GM23248 (cell line): ENCODE data around the gene MYORG. TPM values are rescaled to one million over a fixed set of nuclear protein-coding genes. Genes with fewer than 3 reads are reported as not detected.

ENCODE experiments used
- DNase-seq: peaks from one replicate; pipeline ENCODE4 v3.0.0-alpha.2; 2015
- H2AFZ ChIP-seq: fragments of 200-600 bp; sonication (generic); 2 replicates; pipeline ENCODE4 v1.6.1; 2016; ENCODE audit warnings: antibody characterized with exemption
- H3F3A ChIP-seq: fragments of 200-600 bp; sonication (generic); 2 replicates; pipeline ENCODE4 v1.6.1; 2016; ENCODE audit warnings: mild to moderate bottlenecking, antibody characterized with exemption, mixed run types; ENCODE audit not compliant: insufficient read depth
- H3K27ac ChIP-seq: fragments of 200-600 bp; sonication (generic); 2 replicates; pipeline ENCODE4 v1.5.1; 2016; ENCODE audit warnings: mild to moderate bottlenecking
- H3K27me3 ChIP-seq: fragments of 200-600 bp; sonication (generic); replicated peaks from 2 replicates; pipeline ENCODE4 v1.6.1; 2016; ENCODE audit warnings: mild to moderate bottlenecking; ENCODE audit not compliant: insufficient read depth
- H3K36me3 ChIP-seq: fragments of 200-600 bp; sonication (generic); 2 replicates; pipeline ENCODE4 v1.6.1; 2016; ENCODE audit warnings: low read depth, mild to moderate bottlenecking
- H3K4me1 ChIP-seq: fragments of 200-600 bp; sonication (generic); 2 replicates; pipeline ENCODE4 v1.6.1; 2016; ENCODE audit warnings: mild to moderate bottlenecking; ENCODE audit not compliant: insufficient read depth
- H3K4me2 ChIP-seq: fragments of 200-600 bp; sonication (generic); one replicate; pipeline ENCODE4 v1.6.1; 2016; ENCODE audit warnings: mild to moderate bottlenecking; ENCODE audit not compliant: unreplicated experiment
- H3K4me3 ChIP-seq: fragments of 200-600 bp; sonication (generic); 2 replicates; pipeline ENCODE4 v1.5.1; 2016; ENCODE audit warnings: mild to moderate bottlenecking
- H3K79me2 ChIP-seq: fragments of 200-600 bp; sonication (generic); 2 replicates; pipeline ENCODE4 v1.6.1; 2016; ENCODE audit warnings: mild to moderate bottlenecking; ENCODE audit not compliant: insufficient read depth
- H3K9ac ChIP-seq: fragments of 200-600 bp; sonication (generic); 2 replicates; pipeline ENCODE4 v1.6.1; 2016; ENCODE audit warnings: mild to moderate bottlenecking
- H3K9me2 ChIP-seq: fragments of 200-600 bp; sonication (generic); 2 replicates; pipeline ENCODE4 v1.6.1; 2016; ENCODE audit warnings: mixed run types, mild to moderate bottlenecking, moderate library complexity; ENCODE audit not compliant: insufficient read depth
- H3K9me3 ChIP-seq: fragments of 200-600 bp; sonication (generic); one replicate; pipeline ENCODE4 v1.6.1; 2017; ENCODE audit warnings: low read depth
- H4K20me1 ChIP-seq: fragments of 200-600 bp; sonication (generic); 2 replicates; pipeline ENCODE4 v1.6.0; 2016; ENCODE audit not compliant: insufficient read depth
- EZH2 ChIP-seq: fragments of 200-600 bp; sonication (generic); IDR thresholded peaks from 2 replicates; pipeline ENCODE4 v1.6.1; 2018; ENCODE audit warnings: antibody characterized with exemption, mild to moderate bottlenecking; ENCODE audit not compliant: insufficient read depth, poor library complexity, severe bottlenecking
- EZH2phosphoT487 ChIP-seq: fragments of 200-600 bp; sonication (generic); IDR thresholded peaks from 2 replicates; pipeline ENCODE4 v1.6.1; 2018; ENCODE audit warnings: antibody characterized with exemption, moderate library complexity, mild to moderate bottlenecking, low read depth; ENCODE audit not compliant: insufficient read depth
- WGBS, 2 experiments: methylation state at CpG; one replicate each; pipeline ENCODE4 v1.1.6; 2015 to 2017; ENCODE audit warnings: low lambda C conversion rate in 2 of 2, low coverage in 1 of 2; ENCODE audit errors: missing lambda C conversion rate in 2 of 2; 5-methylcytosine and 5-hydroxymethylcytosine counted together
- in situ Hi-C: fragments of 300-500 bp; cut with MboI; formaldehyde crosslinking; loops from 2 replicates; pipeline ENCODE4 v1.15.0; 2020
- polyA plus RNA-seq: library from polyadenylated mRNA; unstranded; fragments of >200 nt; fragmentation: Nextera tagmentation; extraction: Ambion mirVana; gene quantifications from 2 replicates; pipeline ENCODE4 v1.2.1, GENCODE V29; 2016
- total RNA-seq: library from RNA; depleted of rRNA; stranded (reverse); fragments of >200 nt; shearing (Covaris generic); gene quantifications from 2 replicates; pipeline ENCODE4 v1.2.3, GENCODE V29; 2014

The MYORG gene
- total and polyA plus RNA-seq, 2 experiments from 2014 or later, result 0.73 to 1.1 TPM

DNA sequence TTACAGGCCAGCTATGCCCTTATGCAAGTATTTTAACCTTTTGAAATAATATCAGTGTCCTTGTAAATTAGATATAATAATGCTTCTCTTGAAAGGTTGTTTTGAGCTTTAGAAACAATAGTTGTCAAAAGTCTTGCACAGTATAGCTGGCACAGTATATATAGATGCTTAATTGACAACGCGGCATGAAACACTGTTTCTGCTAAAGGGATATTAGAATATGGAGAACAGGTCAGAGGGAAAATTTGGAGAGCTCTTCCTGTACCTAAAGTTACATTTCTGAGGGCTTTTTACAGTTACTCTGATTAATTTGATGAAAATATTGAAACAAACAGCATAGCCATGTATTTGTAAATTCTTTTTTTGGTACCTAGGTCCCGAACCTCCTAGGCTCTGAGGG, 42.9 kb downstream of the MYORG start:
- Histone ChIP-seq H3K79me2 (peaks cover 62% of the 10 kb centered on the region), H3K4me1 (0 out of 2 replicates have a peak, but pooled peaks cover 5% of the 10 kb centered on the region), H4K20me1 (no peaks in the 10 kb centered on the region), H3K36me3 (peaks cover 3% of the 10 kb centered on the region; the same call in 1 of the 2 replicates), H3K27me3 (no peaks in the 10 kb centered on the region), H3K9me2 (no peaks in the 10 kb centered on the region), H3K4me3 (no peak overlapping the region), H2AFZ (no peak overlapping the region), H3K27ac (no peak overlapping the region), H3K4me2 (no peak overlapping the region), H3K9ac (no peak overlapping the region), H3F3A (no peaks in the 10 kb centered on the region; the same call in 1 of the 2 replicates), H3K9me3 (no peaks in the 10 kb centered on the region)
- in situ Hi-C loops, result no loop called here
- WGBS, 2 experiments, result 92 to 94% methylated on average over 3 of the region's 3 CpGs
- no peak for TF ChIP-seq EZH2
- TF ChIP-seq EZH2phosphoT487, result no peak
- DNase-seq, result no peak

DNA sequence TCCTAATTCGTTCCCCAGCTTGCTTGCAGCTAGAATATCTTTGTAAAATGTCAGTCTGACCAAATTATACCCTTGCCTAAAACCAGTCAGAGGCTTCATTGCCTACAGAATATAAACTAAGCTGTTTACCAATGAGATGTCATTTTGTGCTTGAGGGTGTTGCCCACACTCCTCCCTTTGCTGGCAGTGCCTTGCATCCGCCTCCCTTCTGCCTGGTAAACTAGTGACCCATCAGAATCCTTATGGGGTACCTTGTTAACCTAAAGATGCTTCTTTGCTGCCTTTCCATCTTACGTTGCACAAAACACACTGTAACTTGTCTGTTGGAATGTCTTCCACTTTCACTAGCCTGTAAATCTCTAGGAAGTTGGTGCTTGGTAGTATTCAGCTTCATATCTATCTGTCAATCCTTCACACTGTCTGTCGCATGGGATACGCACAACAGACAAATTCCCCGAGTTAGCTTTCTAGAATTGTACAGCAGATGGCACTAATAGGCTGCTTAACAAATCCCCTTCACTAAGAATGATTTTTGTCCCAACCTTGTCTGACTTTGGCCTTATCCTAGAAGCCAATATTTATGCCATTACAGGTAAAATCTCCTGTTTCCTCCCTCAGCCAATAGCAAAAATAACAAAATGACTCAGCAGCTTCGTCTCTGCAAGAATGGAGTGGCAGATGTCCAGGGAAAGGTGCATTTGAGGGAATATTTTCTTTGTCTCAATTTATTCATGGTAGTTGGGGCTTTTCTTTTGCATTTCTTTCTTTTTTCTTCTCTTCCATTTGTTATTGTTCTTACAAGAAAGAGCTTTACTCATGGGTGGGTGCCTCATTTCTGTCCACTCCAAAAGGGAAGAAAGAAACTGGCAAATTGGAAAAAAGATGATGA, 44.4 kb downstream of the MYORG start:
- Histone ChIP-seq H3K4me1 (0 out of 2 replicates have a peak, but pooled peaks cover 14% of the 10 kb centered on the region), H3K9me3 (no peaks in the 10 kb centered on the region), H3K9me2 (no peaks in the 10 kb centered on the region), H4K20me1 (no peaks in the 10 kb centered on the region), H2AFZ (no peak overlapping the region), H3F3A (peaks cover 7% of the 10 kb centered on the region; the same call in 1 of the 2 replicates), H3K4me3 (no peak overlapping the region), H3K27me3 (no peaks in the 10 kb centered on the region), H3K9ac (0 out of 2 replicates have a peak overlapping the region, but pooled peaks have one; percentile 1), H3K4me2 (no peak overlapping the region), H3K79me2 (peaks cover 74% of the 10 kb centered on the region), H3K36me3 (no peaks in the 10 kb centered on the region; the same call in 1 of the 2 replicates), H3K27ac (no peak overlapping the region)
- peak; percentile 61 for DNase-seq
- 22 to 29% methylated on average over 7 of the region's 7 CpGs for WGBS, 2 experiments
- in situ Hi-C loops, result no loop called here
- TF ChIP-seq EZH2phosphoT487, result no peak
- no peak for TF ChIP-seq EZH2

DNA sequence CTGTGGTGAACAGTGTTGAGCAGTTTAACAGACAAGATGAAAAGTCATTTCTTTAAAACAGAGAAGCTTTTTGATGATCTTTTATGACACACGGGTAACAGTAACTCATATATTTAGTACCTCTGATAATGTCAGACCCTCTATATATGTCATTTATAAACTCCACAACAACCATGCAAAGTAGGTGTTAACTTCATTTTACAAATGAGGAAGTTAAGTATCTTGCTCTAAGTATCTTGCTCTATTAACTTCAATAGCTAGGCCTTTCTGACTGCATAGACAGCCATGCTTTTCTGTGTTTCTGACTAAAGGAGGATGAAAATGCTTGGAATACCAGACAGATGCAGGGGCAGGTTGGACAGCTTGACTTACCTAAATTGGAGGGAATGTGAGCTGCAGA, 45.5 kb downstream of the MYORG start:
- DNase-seq, result no peak
- in situ Hi-C loops, result no loop called here
- Histone ChIP-seq H3K79me2 (peaks cover 79% of the 10 kb centered on the region), H3K27ac (no peak overlapping the region), H3K27me3 (no peaks in the 10 kb centered on the region), H3K4me2 (no peak overlapping the region), H2AFZ (no peak overlapping the region), H3K9ac (no peak overlapping the region), H3K36me3 (no peaks in the 10 kb centered on the region), H3K9me3 (no peaks in the 10 kb centered on the region), H3K9me2 (no peaks in the 10 kb centered on the region), H3F3A (peaks cover 11% of the 10 kb centered on the region), H3K4me1 (peaks cover 23% of the 10 kb centered on the region), H4K20me1 (no peaks in the 10 kb centered on the region), H3K4me3 (no peak overlapping the region)
- TF ChIP-seq EZH2, result no peak
- TF ChIP-seq EZH2phosphoT487, result no peak
- 48 to 65% methylated on average over 1 of the region's 1 CpG for WGBS, 2 experiments

DNA sequence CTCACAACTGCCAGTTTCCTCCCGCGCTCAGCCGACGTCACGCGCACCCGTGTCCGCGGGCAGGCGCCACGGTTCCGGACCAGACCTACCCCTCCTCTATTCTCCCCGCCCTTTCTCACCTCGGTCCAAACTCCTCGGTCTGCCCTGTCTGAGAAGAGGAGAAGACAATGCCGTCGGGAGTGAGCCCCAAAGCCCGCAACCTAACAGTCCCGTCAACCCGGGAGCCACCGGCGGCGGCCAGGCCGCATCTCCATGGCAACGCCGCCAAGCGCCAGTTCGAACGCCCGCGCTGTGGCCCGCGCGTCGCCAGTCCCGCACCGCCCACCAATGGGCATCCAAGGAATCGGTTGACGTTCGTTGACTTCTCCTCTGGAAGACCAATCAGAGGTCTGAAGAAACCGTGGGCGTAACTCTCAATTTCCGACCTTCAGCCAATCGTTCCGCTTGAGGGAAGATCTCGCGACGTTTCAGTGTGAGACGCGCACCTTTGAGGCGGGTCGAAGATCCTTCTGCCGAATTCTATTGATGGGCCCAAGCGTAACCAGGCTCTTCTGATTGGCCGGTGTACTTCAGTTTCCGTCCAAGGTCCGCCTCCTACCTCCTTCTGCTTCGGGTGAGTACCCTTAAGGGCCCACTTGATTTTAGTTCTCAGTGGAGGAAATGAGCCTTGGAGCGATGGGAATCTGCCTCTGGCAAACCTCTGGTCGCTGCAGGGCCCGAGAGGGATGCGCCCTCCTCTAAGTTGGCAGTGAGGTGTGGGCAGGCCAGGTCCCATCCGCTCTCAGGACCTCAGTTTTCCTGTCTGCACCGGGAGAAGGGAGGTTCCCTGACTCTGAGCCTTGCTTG, 47.5 kb downstream of the MYORG start, which contains the start of the genes KIF24 and NUDT2:
TSS of gene KIF24 (minus strand) at position 282 of the 846 bp plus-strand sequence. CDS start 17,922 bp downstream, outside the sequence.
TSS of gene NUDT2 (plus strand) at position 583 of the 846 bp plus-strand sequence. CDS start 9,471 bp downstream, outside the sequence.
- no peak for TF ChIP-seq EZH2
- no peak for TF ChIP-seq EZH2phosphoT487
- WGBS, 2 experiments, result 1 to 2% methylated on average over 64 of the region's 64 CpGs
- in situ Hi-C loops, result no loop called here

More for the DNA sequence above, 47.5 kb downstream of the MYORG start, which contains the start of the genes KIF24 and NUDT2:
- Histone ChIP-seq H3K9me2 (no peaks in the 10 kb centered on the region), H4K20me1 (no peaks in the 10 kb centered on the region), H3K27ac (peak within 1 kb of the TSS; percentile 92), H3K4me3 (peak within 1 kb of the TSS; percentile 95), H3K4me2 (peak within 1 kb of the TSS; percentile 94), H3K36me3 (no peaks in the 10 kb centered on the region), H3F3A (peaks cover 19% of the 10 kb centered on the region), H3K27me3 (no peaks in the 10 kb centered on the region), H3K9ac (peak within 1 kb of the TSS; percentile 99), H3K79me2 (peaks cover 65% of the 10 kb centered on the region), H3K9me3 (no peaks in the 10 kb centered on the region), H2AFZ (peak within 1 kb of the TSS; percentile 91), H3K4me1 (peaks cover 33% of the 10 kb centered on the region)
- DNase-seq, result peak; percentile 100
